Chondrocyte (in vitro differentiated cells): ENCODE results near the gene STX5. TPM values are rescaled to one million over a fixed set of nuclear protein-coding genes. Genes with fewer than 3 reads are reported as not detected.

Experiments used
- DNase-seq: peaks from one replicate; pipeline ENCODE4 v3.0.0; 2021; ENCODE audit warnings: mixed read lengths, low spot score
- H3K27ac Mint-ChIP-seq: one replicate; pipeline ENCODE4 v1.8.0; 2021; ENCODE audit warnings: mild to moderate bottlenecking, moderate library complexity, mixed read lengths; ENCODE audit not compliant: unreplicated experiment
- H3K27me3 Mint-ChIP-seq: 2 replicates; pipeline ENCODE4 v1.8.0; 2021; ENCODE audit warnings: low read depth, mixed read lengths
- H3K36me3 Mint-ChIP-seq: 2 replicates; pipeline ENCODE4 v1.8.0; 2021; ENCODE audit warnings: low read depth, mixed read lengths
- H3K4me1 Mint-ChIP-seq: 2 replicates; pipeline ENCODE4 v1.8.0; 2021; ENCODE audit warnings: low read depth, mild to moderate bottlenecking, mixed read lengths
- H3K4me3 Mint-ChIP-seq: one replicate; pipeline ENCODE4 v1.8.0; 2021; ENCODE audit warnings: mild to moderate bottlenecking, moderate library complexity, mixed read lengths; ENCODE audit not compliant: unreplicated experiment
- H3K9me3 Mint-ChIP-seq: 2 replicates; pipeline ENCODE4 v1.8.0; 2021; ENCODE audit warnings: low read depth, mixed read lengths
- CTCF ChIP-seq: fragments of 200-600 bp; sonication (generic); IDR thresholded peaks from 2 replicates; pipeline ENCODE4 v1.5.0; 2021; ENCODE audit warnings: antibody characterized with exemption, mild to moderate bottlenecking, moderate library complexity
- total RNA-seq: library from RNA; stranded (reverse); gene quantifications from 3 replicates; pipeline ENCODE4 v1.2.1, GENCODE V29; 2021

STX5 gene
- total RNA-seq, 1 donor from 2014 or later, result 45.5 TPM

GRCh38 chr11:62778441-62778840, 53.4 kb downstream of the STX5 start:
- Mint-ChIP-seq H3K4me3 (no peak overlapping the region), H3K36me3 (peaks cover 22% of the 10 kb centered on the region), H3K9me3 (no peaks in the 10 kb centered on the region), H3K4me1 (no peaks in the 10 kb centered on the region), H3K27me3 (no peaks in the 10 kb centered on the region), H3K27ac (no peak overlapping the region)
- DNase-seq, result no peak
- TF ChIP-seq CTCF, result no peak

GRCh38 chr11:62777389-62777788, 54.5 kb downstream of the STX5 start:
- H3K27me3 Mint-ChIP-seq, result no peaks in the 10 kb centered on the region
- no peak overlapping the region for H3K4me3 Mint-ChIP-seq
- no peak overlapping the region for H3K27ac Mint-ChIP-seq
- peaks cover 16% of the 10 kb centered on the region for H3K36me3 Mint-ChIP-seq
- no peaks in the 10 kb centered on the region for H3K4me1 Mint-ChIP-seq
- H3K9me3 Mint-ChIP-seq, result no peaks in the 10 kb centered on the region
- DNase-seq, result no peak
- no peak for TF ChIP-seq CTCF

- peaks cover 16% of the 10 kb centered on the region for H3K36me3 Mint-ChIP-seq
- no peaks in the 10 kb centered on the region for H3K27me3 Mint-ChIP-seq
- no peak for TF ChIP-seq CTCF
- H3K4me1 Mint-ChIP-seq, result peaks cover 11% of the 10 kb centered on the region
- no peak for DNase-seq
- H3K9me3 Mint-ChIP-seq, result no peaks in the 10 kb centered on the region
- no peak overlapping the region for H3K27ac Mint-ChIP-seq
- no peak overlapping the region for H3K4me3 Mint-ChIP-seq
These were observed 56.2 kb downstream of the STX5 start for GRCh38 chr11:62775646-62776045.

GRCh38 chr11:62774407-62774806, 57.4 kb downstream of the STX5 start:
- H3K9me3 Mint-ChIP-seq, result no peaks in the 10 kb centered on the region
- TF ChIP-seq CTCF, result no peak
- H3K4me3 Mint-ChIP-seq, result no peak overlapping the region
- no peak for DNase-seq
- peaks cover 16% of the 10 kb centered on the region for H3K36me3 Mint-ChIP-seq
- H3K4me1 Mint-ChIP-seq, result peaks cover 23% of the 10 kb centered on the region
- no peaks in the 10 kb centered on the region for H3K27me3 Mint-ChIP-seq
- H3K27ac Mint-ChIP-seq, result no peak overlapping the region

- Mint-ChIP-seq H3K4me3 (peak within 1 kb of the TSS; percentile 86), H3K27me3 (no peaks in the 10 kb centered on the region), H3K4me1 (peaks cover 23% of the 10 kb centered on the region), H3K27ac (peak within 1 kb of the TSS; percentile 96), H3K9me3 (no peaks in the 10 kb centered on the region), H3K36me3 (peaks cover 8% of the 10 kb centered on the region)
- no peak for TF ChIP-seq CTCF
- peak; percentile 99 for DNase-seq
These were observed 60.5 kb downstream of the STX5 start, which contains the start of gene TAF6L for GRCh38 chr11:62771144-62772021. Gene TAF6L, plus strand, starts transcription at chr11:62771396. Its CDS starts 4,388 bp downstream, at chr11:62775784.
